EL (cell line): ENCODE results near the gene KRTAP1-5.
"Not testable (repeated sequence)": the region's sequence is repeated elsewhere in the genome, so short reads cannot be mapped to it uniquely, and the experiment has no call there.

ENCODE experiments used
- DNase-seq: peaks from one replicate; pipeline ENCODE4 v3.0.0-alpha.2; 2016

The KRTAP1-5 gene

GRCh38 chr17:41046735-41047465, 19.9 kb upstream of the KRTAP1-5 start, which contains the start of gene KRTAP2-1:
KRTAP2-1 (minus strand) TSS chr17:41047316; CDS start chr17:41047267, 49 bp downstream.
- not testable (repeated sequence) for DNase-seq

- DNase-seq = no peak
These were observed 15.9 kb upstream of the KRTAP1-5 start for GRCh38 chr17:41042953-41043352.

GRCh38 chr17:41040783-41041571, 14.0 kb upstream of the KRTAP1-5 start, which contains the start of gene KRTAP1-1:
KRTAP1-1 (minus strand) TSS chr17:41041450; CDS start chr17:41041397, 53 bp downstream.
- DNase-seq = not testable (repeated sequence)

GRCh38 chr17:41037853-41038350, 10.9 kb upstream of the KRTAP1-5 start:
- DNase-seq = no peak

- DNase-seq = not testable (repeated sequence)
These were observed 7.4 kb upstream of the KRTAP1-5 start, which contains the start of gene KRTAP1-3 for GRCh38 chr17:41034346-41034935. KRTAP1-3 (minus strand) TSS chr17:41034874; CDS start chr17:41034821, 53 bp downstream.

GRCh38 chr17:41029633-41030245, 2.7 kb upstream of the KRTAP1-5 start, which contains the start of gene KRTAP1-4:
KRTAP1-4 (minus strand) TSS chr17:41030195; CDS start chr17:41030078, 117 bp downstream.
- no peak for DNase-seq

GRCh38 chr17:41024697-41025096, 2.3 kb downstream of the KRTAP1-5 start:
- DNase-seq = no peak

GRCh38 chr17:41020336-41020735, 6.7 kb downstream of the KRTAP1-5 start:
- DNase-seq = peak; percentile 32

- no peak for DNase-seq
These were observed 7.6 kb downstream of the KRTAP1-5 start for GRCh38 chr17:41019415-41019814.

- no peak for DNase-seq
These were observed 8.5 kb downstream of the KRTAP1-5 start for GRCh38 chr17:41018541-41018940.

GRCh38 chr17:41016578-41017215, 10.3 kb downstream of the KRTAP1-5 start:
- no peak for DNase-seq

GRCh38 chr17:41015454-41015853, 11.6 kb downstream of the KRTAP1-5 start:
- no peak for DNase-seq

GRCh38 chr17:41013606-41014005, 13.4 kb downstream of the KRTAP1-5 start:
- peak; percentile 51 for DNase-seq

GRCh38 chr17:41013181-41013580, 13.8 kb downstream of the KRTAP1-5 start:
- peak; percentile 70 for DNase-seq

- no peak for DNase-seq
These were observed 14.5 kb downstream of the KRTAP1-5 start for GRCh38 chr17:41012326-41013120.

GRCh38 chr17:41010441-41010840, 16.6 kb downstream of the KRTAP1-5 start:
- DNase-seq = no peak

- no peak for DNase-seq
These were observed 17.1 kb downstream of the KRTAP1-5 start for GRCh38 chr17:41009936-41010335.

GRCh38 chr17:41009301-41009760, 17.7 kb downstream of the KRTAP1-5 start:
- no peak for DNase-seq

- no peak for DNase-seq
These were observed 18.2 kb downstream of the KRTAP1-5 start, which contains the start of gene KRTAP3-1 for GRCh38 chr17:41008811-41009210. KRTAP3-1 (minus strand) TSS chr17:41009128; CDS start chr17:41009074, 54 bp downstream.

GRCh38 chr17:41004397-41004796, 22.6 kb downstream of the KRTAP1-5 start:
- no peak for DNase-seq

GRCh38 chr17:41003926-41004325, 23.1 kb downstream of the KRTAP1-5 start:
- no peak for DNase-seq
